Neural cell (in vitro differentiated cells): ENCODE measurements around the gene VPS37C. TPM values are rescaled to one million over a fixed set of nuclear protein-coding genes. Genes with fewer than 3 reads are reported as not detected.

Experiments
- H2AFZ ChIP-seq: fragments of 200-600, 300-800 bp; sonication (generic), shearing (Covaris generic); 2 replicates; pipeline ENCODE4 v1.6.0; 2014; ENCODE audit warnings: low read depth, mild to moderate bottlenecking, antibody characterized with exemption, low read length, moderate library complexity
- H3F3A ChIP-seq: fragments of 200-600 bp; shearing (Covaris generic); 2 replicates; pipeline ENCODE4 v1.6.1; 2016; ENCODE audit warnings: mild to moderate bottlenecking, moderate library complexity, mixed read lengths, antibody characterized with exemption, low read length; ENCODE audit not compliant: insufficient read depth, poor library complexity, severe bottlenecking
- H3K27ac ChIP-seq: fragments of 200-600, 300-800 bp; sonication (generic), shearing (Covaris generic); 2 replicates; pipeline ENCODE4 v1.5.1; 2014; ENCODE audit warnings: mild to moderate bottlenecking, low read length, moderate library complexity
- H3K27me3 ChIP-seq: fragments of 300-800, 200-600 bp; sonication (generic), shearing (Covaris generic); 2 replicates; pipeline ENCODE4 v1.6.0; 2014; ENCODE audit warnings: mild to moderate bottlenecking, low read depth, low read length, moderate library complexity; ENCODE audit not compliant: insufficient read depth
- H3K36me3 ChIP-seq: fragments of 300-800, 200-600 bp; sonication (generic), shearing (Covaris generic); 2 replicates; pipeline ENCODE4 v1.5.1; 2014; ENCODE audit warnings: mild to moderate bottlenecking, antibody characterized with exemption, low read length, moderate library complexity; ENCODE audit not compliant: insufficient read depth
- H3K4me2 ChIP-seq: fragments of 300-800, 200-600 bp; sonication (generic), shearing (Covaris generic); 2 replicates; pipeline ENCODE4 v1.6.0; 2014; ENCODE audit warnings: mild to moderate bottlenecking, low read length
- H3K4me3 ChIP-seq: fragments of 300-800, 200-600 bp; sonication (generic), shearing (Covaris generic); 2 replicates; pipeline ENCODE4 v1.5.1; 2014; ENCODE audit warnings: mild to moderate bottlenecking, low read length, moderate library complexity
- H3K79me2 ChIP-seq: fragments of 200-600 bp; shearing (Covaris generic); replicated peaks from 2 replicates; pipeline ENCODE4 v1.6.0; 2014; ENCODE audit warnings: mild to moderate bottlenecking, low read length, moderate library complexity; ENCODE audit not compliant: insufficient read depth
- H3K9ac ChIP-seq: fragments of 300-800, 200-600 bp; sonication (generic), shearing (Covaris generic); 2 replicates; pipeline ENCODE4 v1.6.1; 2016; ENCODE audit warnings: mild to moderate bottlenecking, low read length, mixed read lengths
- H3K9me2 ChIP-seq: fragments of 200-600 bp; shearing (Covaris generic); 2 replicates; pipeline ENCODE4 v1.6.1; 2016; ENCODE audit warnings: mild to moderate bottlenecking, low read length, mixed read lengths; ENCODE audit not compliant: insufficient read depth
- H3K9me3 ChIP-seq: fragments of 200-600, 300-800 bp; sonication (generic), shearing (Covaris generic); 2 replicates; pipeline ENCODE4 v1.6.1; 2016; ENCODE audit warnings: mild to moderate bottlenecking, mixed run types, low read length, moderate library complexity, mixed read lengths
- H4K20me1 ChIP-seq: fragments of 200-600 bp; shearing (Covaris generic); 2 replicates; pipeline ENCODE4 v1.6.1; 2016; ENCODE audit warnings: mild to moderate bottlenecking, mixed run types; ENCODE audit not compliant: insufficient read depth
- CTCF ChIP-seq: fragments of 450-650 bp; IDR thresholded peaks from 2 replicates; pipeline ENCODE4 v1.5.1; 2014; ENCODE audit warnings: antibody characterized with exemption, mild to moderate bottlenecking, moderate library complexity; ENCODE audit not compliant: poor library complexity, severe bottlenecking
- EP300 ChIP-seq: fragments of 450-650 bp; conservative IDR thresholded peaks from 2 replicates; pipeline ENCODE4 v1.6.1; 2014; ENCODE audit warnings: antibody characterized with exemption, mild to moderate bottlenecking, moderate library complexity; ENCODE audit not compliant: poor library complexity, severe bottlenecking
- EZH2 ChIP-seq: fragments of 200-600, 300-800 bp; shearing (Covaris generic), sonication (generic); IDR thresholded peaks from 2 replicates; pipeline ENCODE4 v1.6.1; 2014; ENCODE audit warnings: antibody characterized with exemption, low read length, borderline replicate concordance, mild to moderate bottlenecking; ENCODE audit not compliant: insufficient read depth, poor library complexity, severe bottlenecking
- MXI1 ChIP-seq: fragments of 450-650 bp; conservative IDR thresholded peaks from 2 replicates; pipeline ENCODE4 v1.6.1; 2014; ENCODE audit warnings: antibody characterized with exemption, mild to moderate bottlenecking; ENCODE audit not compliant: poor library complexity, severe bottlenecking
- POLR2AphosphoS5 ChIP-seq: IDR thresholded peaks from 2 replicates; pipeline ENCODE4 v1.6.1; 2012
- RAD21 ChIP-seq: fragments of 450-650 bp; conservative IDR thresholded peaks from 2 replicates; pipeline ENCODE4 v1.6.1; 2014; ENCODE audit warnings: antibody characterized with exemption, mild to moderate bottlenecking, moderate library complexity
- SMC3 ChIP-seq: fragments of 450-650 bp; conservative IDR thresholded peaks from 2 replicates; pipeline ENCODE4 v1.6.1; 2014; ENCODE audit warnings: antibody characterized with exemption, mild to moderate bottlenecking, moderate library complexity; ENCODE audit not compliant: poor library complexity
- TAF1 ChIP-seq: IDR thresholded peaks from 2 replicates; pipeline ENCODE4 v1.6.1; 2012; ENCODE audit warnings: low read depth
- polyA plus RNA-seq: library from polyadenylated mRNA; depleted of rRNA; stranded (reverse); fragments of >200 nt; gene quantifications from 2 replicates; pipeline ENCODE4 v1.2.3, GENCODE V29; 2014
- TF ChIP-seq, protein P1 (sequence below): IDR thresholded peaks from 2 replicates; pipeline ENCODE4 v1.6.1; 2012; ENCODE audit warnings: borderline replicate concordance

VPS37C gene
- polyA plus RNA-seq, 1 donor from 2014 or later: 7.3 TPM

DNA sequence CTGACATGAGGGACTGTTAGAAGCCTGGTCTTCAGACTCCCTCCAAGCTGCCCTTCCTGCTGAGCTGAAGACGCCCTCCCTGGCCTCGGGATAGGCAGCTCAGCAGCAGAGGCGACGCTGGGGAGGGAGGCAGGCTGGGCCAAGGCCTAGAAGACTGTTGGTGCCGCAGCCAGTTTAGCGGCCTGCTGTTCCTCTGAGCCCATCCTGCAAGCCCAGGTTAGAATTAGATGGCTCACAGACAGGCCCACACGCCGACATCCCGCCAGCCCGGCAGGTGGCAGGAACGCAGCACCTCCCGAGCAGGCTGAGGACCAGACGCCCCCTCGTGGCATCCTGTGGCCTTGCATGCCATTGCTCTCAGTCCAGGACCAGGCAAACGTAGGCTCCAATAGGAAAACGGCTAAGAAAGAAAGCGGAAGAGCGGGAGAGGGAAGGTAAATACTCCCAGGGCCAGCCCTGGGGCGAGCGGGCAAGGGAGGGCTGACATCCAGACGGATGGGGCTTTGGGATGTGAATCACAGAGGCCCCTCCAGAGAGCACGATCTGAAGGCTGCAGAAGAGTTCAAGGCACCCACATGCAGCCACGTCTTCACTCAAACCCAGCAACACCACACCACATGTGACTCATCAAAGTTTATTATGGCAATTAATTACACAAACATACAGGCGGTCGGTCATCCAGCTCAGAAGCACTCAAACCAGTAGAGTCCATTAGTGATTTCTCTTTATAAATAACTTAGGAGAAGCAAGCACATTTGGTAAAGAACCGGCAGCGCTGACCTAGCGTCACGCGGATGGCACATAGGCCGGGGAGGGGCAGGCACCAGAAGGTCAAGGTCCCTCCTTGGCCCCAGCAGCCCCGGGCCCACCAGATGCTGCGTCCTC lies 31.3 kb downstream of the VPS37C start:
- H3F3A ChIP-seq: no peaks in the 10 kb centered on the region
- no peaks in the 10 kb centered on the region for H3K9me2 ChIP-seq
- H3K4me3 ChIP-seq: no peak overlapping the region
- no peaks in the 10 kb centered on the region for H3K9me3 ChIP-seq
- H4K20me1 ChIP-seq: no peaks in the 10 kb centered on the region
- TF ChIP-seq RAD21: peak; percentile 100
- TF ChIP-seq SMC3: peak; percentile 100
- no peak for TF ChIP-seq TAF1
- TF ChIP-seq, protein P1, sequence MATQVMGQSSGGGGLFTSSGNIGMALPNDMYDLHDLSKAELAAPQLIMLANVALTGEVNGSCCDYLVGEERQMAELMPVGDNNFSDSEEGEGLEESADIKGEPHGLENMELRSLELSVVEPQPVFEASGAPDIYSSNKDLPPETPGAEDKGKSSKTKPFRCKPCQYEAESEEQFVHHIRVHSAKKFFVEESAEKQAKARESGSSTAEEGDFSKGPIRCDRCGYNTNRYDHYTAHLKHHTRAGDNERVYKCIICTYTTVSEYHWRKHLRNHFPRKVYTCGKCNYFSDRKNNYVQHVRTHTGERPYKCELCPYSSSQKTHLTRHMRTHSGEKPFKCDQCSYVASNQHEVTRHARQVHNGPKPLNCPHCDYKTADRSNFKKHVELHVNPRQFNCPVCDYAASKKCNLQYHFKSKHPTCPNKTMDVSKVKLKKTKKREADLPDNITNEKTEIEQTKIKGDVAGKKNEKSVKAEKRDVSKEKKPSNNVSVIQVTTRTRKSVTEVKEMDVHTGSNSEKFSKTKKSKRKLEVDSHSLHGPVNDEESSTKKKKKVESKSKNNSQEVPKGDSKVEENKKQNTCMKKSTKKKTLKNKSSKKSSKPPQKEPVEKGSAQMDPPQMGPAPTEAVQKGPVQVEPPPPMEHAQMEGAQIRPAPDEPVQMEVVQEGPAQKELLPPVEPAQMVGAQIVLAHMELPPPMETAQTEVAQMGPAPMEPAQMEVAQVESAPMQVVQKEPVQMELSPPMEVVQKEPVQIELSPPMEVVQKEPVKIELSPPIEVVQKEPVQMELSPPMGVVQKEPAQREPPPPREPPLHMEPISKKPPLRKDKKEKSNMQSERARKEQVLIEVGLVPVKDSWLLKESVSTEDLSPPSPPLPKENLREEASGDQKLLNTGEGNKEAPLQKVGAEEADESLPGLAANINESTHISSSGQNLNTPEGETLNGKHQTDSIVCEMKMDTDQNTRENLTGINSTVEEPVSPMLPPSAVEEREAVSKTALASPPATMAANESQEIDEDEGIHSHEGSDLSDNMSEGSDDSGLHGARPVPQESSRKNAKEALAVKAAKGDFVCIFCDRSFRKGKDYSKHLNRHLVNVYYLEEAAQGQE: no peak
- TF ChIP-seq EZH2: no peak
- peak; percentile 100 for TF ChIP-seq CTCF
- TF ChIP-seq POLR2AphosphoS5: no peak
- peak; percentile 46 for TF ChIP-seq EP300
- peak; percentile 69 for TF ChIP-seq MXI1
- H2AFZ ChIP-seq: no peak overlapping the region
- no peaks in the 10 kb centered on the region for H3K27me3 ChIP-seq
- H3K79me2 ChIP-seq: no peaks in the 10 kb centered on the region
- no peak overlapping the region for H3K27ac ChIP-seq
- peak overlapping the region; percentile 50 for H3K9ac ChIP-seq
- H3K4me2 ChIP-seq: no peak overlapping the region
- no peaks in the 10 kb centered on the region for H3K36me3 ChIP-seq

DNA sequence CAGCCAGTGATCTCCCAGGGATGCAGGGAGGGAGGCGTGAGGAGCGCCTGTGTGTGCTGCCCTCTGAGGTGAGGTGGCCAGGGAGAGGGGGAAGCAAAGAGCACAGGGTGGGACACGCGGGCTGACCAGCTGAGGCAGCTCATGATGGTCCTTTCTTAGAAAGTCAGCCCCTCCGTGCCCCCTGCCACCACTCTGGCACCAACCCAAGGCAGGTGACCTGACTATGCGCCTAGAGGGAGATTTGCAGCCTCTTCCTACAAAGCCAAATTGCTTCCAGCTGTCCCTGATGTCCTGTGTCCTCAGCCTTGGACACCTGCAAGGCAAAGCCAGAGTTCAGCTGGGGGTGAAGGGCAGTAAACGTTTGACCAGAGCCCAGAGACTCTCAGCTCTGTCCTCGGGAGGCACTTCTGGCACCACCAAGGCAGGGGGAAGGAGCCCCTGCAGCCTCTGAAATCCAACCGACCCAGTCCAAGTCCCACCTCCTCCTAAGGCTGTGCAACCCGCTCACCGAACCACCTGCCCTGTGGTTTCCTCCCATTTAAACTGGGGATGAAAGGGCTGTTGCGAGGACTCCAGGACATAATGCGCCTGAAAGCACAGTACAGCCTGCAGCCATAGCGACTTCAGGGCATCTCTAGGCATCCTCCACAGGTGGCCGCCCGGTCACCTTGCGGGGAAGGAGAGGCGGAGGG lies 32.1 kb downstream of the VPS37C start:
- Histone ChIP-seq H3K79me2 (no peaks in the 10 kb centered on the region), H3K27me3 (no peaks in the 10 kb centered on the region), H3K36me3 (no peaks in the 10 kb centered on the region), H4K20me1 (no peaks in the 10 kb centered on the region), H3K4me3 (no peak overlapping the region), H2AFZ (no peak overlapping the region), H3F3A (no peaks in the 10 kb centered on the region), H3K9me2 (no peaks in the 10 kb centered on the region), H3K9ac (peak overlapping the region; percentile 50), H3K9me3 (no peaks in the 10 kb centered on the region), H3K27ac (no peak overlapping the region), H3K4me2 (no peak overlapping the region)
- TF ChIP-seq TAF1: no peak
- no peak for TF ChIP-seq EZH2
- no peak for TF ChIP-seq SMC3
- TF ChIP-seq RAD21: no peak
- no peak for TF ChIP-seq MXI1
- TF ChIP-seq, protein P1: no peak
- TF ChIP-seq EP300: no peak
- no peak for TF ChIP-seq CTCF
- no peak for TF ChIP-seq POLR2AphosphoS5
